ENCODE measurements around the gene RPS16. TPM values are rescaled to one million over a fixed set of nuclear protein-coding genes. Genes with fewer than 3 reads are reported as not detected.
A peak's percentile ranks its signal among the peaks of the same experiment; 100 is the strongest.
"Not testable (repeated sequence)": the region's sequence is repeated elsewhere in the genome, so short reads cannot be mapped to it uniquely, and the experiment has no call there.

RPS16 gene
- total RNA-seq, 6 experiments from 2014 or later = 1,647 to 2,008 (median 1,885) TPM

- no peaks in the 10 kb centered on the region for H3K9me3 Mint-ChIP-seq
- peaks cover 16% of the 10 kb centered on the region for H3K4me1 Mint-ChIP-seq (ENCODE audit: low read depth)
- no peak for TF ChIP-seq CTCF (IDR thresholded peaks at IDR 0.05)
- no peak overlapping the region for H3K27ac Mint-ChIP-seq
- no peaks in the 10 kb centered on the region; the same call in 1 of the 2 replicates for H3K27me3 Mint-ChIP-seq (ENCODE audit: insufficient read depth)
- H3K4me3 Mint-ChIP-seq = no peak overlapping the region
- no peak for DNase-seq
- H3K36me3 Mint-ChIP-seq (ENCODE audit: low read depth) = peaks cover 42% of the 10 kb centered on the region
Observed at GRCh38 chr19:39465956-39466747, 30.4 kb upstream of the RPS16 start.

GRCh38 chr19:39463403-39463802, 27.7 kb upstream of the RPS16 start:
- no peak for TF ChIP-seq CTCF (IDR thresholded peaks at IDR 0.05)
- DNase-seq = no peak
- Mint-ChIP-seq H3K36me3 (ENCODE audit: low read depth) (peaks cover 40% of the 10 kb centered on the region), H3K4me1 (ENCODE audit: low read depth) (no peaks in the 10 kb centered on the region), H3K27ac (no peak overlapping the region), H3K9me3 (no peaks in the 10 kb centered on the region), H3K4me3 (no peak overlapping the region), H3K27me3 (ENCODE audit: insufficient read depth) (no peaks in the 10 kb centered on the region)

- not testable (repeated sequence) for H3K4me3 Mint-ChIP-seq; H3K27me3 Mint-ChIP-seq (ENCODE audit: insufficient read depth); H3K9me3 Mint-ChIP-seq; DNase-seq; H3K27ac Mint-ChIP-seq
- H3K36me3 Mint-ChIP-seq (ENCODE audit: low read depth) = peaks cover 41% of the 10 kb centered on the region
- peaks cover 54% of the 10 kb centered on the region for H3K4me1 Mint-ChIP-seq (ENCODE audit: low read depth)
Observed at GRCh38 chr19:39451257-39451656, 15.5 kb upstream of the RPS16 start.

- Mint-ChIP-seq H3K4me1 (ENCODE audit: low read depth) (peaks cover 71% of the 10 kb centered on the region), H3K27ac (peak overlapping the region; percentile 80), H3K9me3 (peaks cover 3% of the 10 kb centered on the region; the same call in 1 of the 2 replicates), H3K4me3 (peak overlapping the region; percentile 30; the same call in 1 of the 2 replicates), H3K27me3 (ENCODE audit: insufficient read depth) (peaks cover 14% of the 10 kb centered on the region), H3K36me3 (ENCODE audit: low read depth) (peaks cover 53% of the 10 kb centered on the region)
- DNase-seq = no peak
- TF ChIP-seq CTCF (IDR thresholded peaks at IDR 0.05) = no peak
Observed at GRCh38 chr19:39449116-39449797, 13.5 kb upstream of the RPS16 start.

GRCh38 chr19:39448271-39448670, 12.5 kb upstream of the RPS16 start:
- Mint-ChIP-seq H3K27ac (peak overlapping the region; percentile 80), H3K4me1 (ENCODE audit: low read depth) (peaks cover 71% of the 10 kb centered on the region), H3K9me3 (peaks cover 3% of the 10 kb centered on the region; the same call in 1 of the 2 replicates), H3K4me3 (peak overlapping the region; percentile 96), H3K36me3 (ENCODE audit: low read depth) (peaks cover 51% of the 10 kb centered on the region), H3K27me3 (ENCODE audit: insufficient read depth) (peaks cover 14% of the 10 kb centered on the region)
- TF ChIP-seq CTCF (IDR thresholded peaks at IDR 0.05) = no peak
- DNase-seq = peak; percentile 57

Measured in HFFc6 (cell line).